ENCODE data around the gene TSR3.

The TSR3 gene

DNA sequence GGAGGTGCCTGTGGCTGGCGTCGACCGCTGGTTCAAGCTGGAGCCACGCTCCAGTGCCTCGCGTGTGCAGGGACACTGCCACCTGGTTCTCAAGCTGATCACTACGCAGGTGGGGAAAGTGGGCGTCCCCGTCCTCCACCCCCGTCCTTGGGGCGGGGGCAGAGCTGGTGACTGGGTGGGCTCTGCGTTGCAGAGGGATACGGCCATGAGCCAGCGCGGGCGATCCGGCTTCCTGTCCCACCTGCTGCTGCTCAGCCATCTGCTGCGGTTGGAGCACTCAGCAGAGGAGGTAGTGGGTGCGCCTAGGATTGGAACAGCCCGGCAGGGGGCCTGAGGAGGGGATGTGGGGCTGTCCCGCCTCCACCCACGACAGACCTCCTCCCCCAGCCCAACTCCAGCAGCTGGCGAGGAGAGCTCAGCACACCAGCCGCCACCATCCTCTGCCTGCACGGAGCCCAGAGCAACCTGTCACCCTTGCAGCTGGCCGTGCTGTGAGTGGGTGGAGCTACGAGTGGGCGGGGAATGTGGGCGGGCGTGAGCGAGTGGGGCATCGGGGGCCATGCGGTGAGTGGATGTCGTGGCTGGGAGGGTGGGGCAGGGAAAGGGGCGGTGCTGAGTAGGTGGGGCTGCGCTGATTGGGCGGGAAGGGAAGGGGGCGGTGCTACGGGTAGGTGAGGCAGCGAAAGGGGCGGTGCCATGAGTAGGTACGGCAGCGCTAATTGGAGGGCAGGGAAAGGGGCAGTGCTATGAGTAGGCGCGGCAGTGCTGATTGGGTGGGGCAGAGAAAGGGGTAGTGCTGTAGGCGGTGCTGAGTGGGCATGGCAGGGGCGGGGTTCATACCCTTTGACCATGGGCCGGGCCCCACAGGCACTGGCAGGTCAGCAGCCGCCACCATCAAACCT is 8.9 kb downstream of the TSR3 start:
- peak; percentile 100 for DNase-seq (ENCODE audit: low spot score)
- TF ChIP-seq, protein P1, sequence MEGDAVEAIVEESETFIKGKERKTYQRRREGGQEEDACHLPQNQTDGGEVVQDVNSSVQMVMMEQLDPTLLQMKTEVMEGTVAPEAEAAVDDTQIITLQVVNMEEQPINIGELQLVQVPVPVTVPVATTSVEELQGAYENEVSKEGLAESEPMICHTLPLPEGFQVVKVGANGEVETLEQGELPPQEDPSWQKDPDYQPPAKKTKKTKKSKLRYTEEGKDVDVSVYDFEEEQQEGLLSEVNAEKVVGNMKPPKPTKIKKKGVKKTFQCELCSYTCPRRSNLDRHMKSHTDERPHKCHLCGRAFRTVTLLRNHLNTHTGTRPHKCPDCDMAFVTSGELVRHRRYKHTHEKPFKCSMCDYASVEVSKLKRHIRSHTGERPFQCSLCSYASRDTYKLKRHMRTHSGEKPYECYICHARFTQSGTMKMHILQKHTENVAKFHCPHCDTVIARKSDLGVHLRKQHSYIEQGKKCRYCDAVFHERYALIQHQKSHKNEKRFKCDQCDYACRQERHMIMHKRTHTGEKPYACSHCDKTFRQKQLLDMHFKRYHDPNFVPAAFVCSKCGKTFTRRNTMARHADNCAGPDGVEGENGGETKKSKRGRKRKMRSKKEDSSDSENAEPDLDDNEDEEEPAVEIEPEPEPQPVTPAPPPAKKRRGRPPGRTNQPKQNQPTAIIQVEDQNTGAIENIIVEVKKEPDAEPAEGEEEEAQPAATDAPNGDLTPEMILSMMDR (IDR thresholded peaks at IDR 0.05; ENCODE audit: borderline replicate concordance, control extremely low read depth, extremely low read depth, insufficient read depth, missing control alignments) = no peak
- in situ Hi-C loops (cut with MboI; ENCODE audit: low sequenced_read_pairs, unreplicated experiment) = no loop called here

DNA sequence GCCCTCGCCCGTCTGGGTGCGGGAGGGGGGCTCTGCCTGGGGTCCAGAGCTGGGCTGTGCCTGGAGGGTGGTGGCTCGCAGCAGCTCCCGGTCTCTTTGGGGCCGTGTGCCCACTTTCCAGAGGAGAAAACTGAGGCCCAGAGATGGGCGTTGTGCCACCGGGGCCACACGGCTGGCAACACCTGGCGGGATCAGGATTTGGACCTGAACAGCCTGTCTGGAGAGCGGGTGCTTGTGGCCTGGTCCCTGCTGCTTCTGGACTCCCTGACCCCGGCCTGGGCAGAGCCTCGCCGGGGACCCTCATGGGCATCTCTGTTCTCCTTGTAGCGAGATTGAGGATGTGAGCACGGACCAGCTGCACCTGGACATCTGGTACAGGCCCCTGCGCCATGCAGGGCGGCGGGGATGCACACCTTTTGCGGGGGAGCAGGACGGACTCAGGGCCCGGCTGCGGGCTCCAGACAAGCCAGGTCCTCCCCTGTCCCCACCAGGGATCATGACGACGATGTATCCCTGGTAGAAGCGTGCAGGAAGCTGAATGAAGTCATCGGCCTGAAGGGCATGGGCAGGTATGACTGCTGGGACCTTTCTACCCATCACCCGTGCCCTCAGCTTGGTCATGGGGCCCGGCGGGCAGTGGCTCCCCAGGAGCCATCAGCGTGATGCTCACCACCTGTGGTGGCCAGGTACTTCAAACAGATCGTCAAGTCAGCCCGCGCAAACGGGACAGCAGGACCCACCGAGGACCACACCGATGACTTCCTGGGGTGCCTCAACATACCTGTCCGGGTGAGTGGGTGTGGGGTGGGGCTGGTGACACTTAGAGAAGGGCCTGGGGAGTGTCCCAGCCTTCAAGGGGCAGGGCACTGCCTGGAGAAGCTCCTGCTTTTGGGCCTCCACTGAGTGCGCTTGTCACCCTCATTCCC is 9.9 kb downstream of the TSR3 start:
- TF ChIP-seq, protein P1 (IDR thresholded peaks at IDR 0.05; ENCODE audit: borderline replicate concordance, control extremely low read depth, extremely low read depth, insufficient read depth, missing control alignments) = no peak
- DNase-seq (ENCODE audit: low spot score) = no peak
- in situ Hi-C loops (cut with MboI; ENCODE audit: low sequenced_read_pairs, unreplicated experiment) = no loop called here

DNA sequence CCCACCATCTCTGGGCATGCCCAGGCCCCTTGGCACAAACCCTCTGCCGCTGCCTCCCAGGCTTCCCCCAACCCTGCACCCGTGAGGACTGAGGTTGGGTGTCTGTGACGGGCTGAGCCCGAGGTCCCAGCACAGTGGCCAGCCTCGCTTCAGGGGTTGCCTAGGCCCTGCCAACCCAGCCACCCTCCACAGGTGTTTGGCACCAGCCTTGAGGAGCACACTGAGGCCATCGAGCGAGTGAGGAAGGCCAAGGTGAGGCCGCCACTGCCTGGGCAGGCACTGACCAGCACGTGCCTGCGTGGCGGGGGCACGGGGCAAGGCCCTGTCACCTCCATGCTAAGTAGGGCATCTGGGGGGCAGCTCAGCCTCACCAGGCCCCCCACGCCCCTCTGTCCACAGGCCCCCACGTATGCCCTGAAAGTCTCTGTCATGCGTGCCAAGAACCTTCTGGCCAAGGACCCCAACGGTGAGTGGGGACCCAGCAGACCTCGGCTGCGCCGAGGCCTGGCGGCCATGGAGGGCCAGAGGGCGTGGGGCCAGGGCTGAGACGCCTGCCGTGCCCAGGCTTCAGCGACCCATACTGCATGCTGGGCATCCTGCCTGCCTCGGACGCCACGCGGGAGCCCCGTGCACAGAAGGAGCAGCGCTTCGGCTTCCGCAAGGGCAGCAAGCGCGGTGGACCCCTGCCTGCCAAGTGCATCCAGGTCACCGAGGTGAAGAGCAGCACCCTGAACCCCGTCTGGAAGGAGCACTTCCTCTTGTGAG is 10.8 kb downstream of the TSR3 start:
- TF ChIP-seq, protein P1 (IDR thresholded peaks at IDR 0.05; ENCODE audit: borderline replicate concordance, control extremely low read depth, extremely low read depth, insufficient read depth, missing control alignments) = no peak
- in situ Hi-C loops (cut with MboI; ENCODE audit: low sequenced_read_pairs, unreplicated experiment) = no loop called here
- no peak for DNase-seq (ENCODE audit: low spot score)

DNA sequence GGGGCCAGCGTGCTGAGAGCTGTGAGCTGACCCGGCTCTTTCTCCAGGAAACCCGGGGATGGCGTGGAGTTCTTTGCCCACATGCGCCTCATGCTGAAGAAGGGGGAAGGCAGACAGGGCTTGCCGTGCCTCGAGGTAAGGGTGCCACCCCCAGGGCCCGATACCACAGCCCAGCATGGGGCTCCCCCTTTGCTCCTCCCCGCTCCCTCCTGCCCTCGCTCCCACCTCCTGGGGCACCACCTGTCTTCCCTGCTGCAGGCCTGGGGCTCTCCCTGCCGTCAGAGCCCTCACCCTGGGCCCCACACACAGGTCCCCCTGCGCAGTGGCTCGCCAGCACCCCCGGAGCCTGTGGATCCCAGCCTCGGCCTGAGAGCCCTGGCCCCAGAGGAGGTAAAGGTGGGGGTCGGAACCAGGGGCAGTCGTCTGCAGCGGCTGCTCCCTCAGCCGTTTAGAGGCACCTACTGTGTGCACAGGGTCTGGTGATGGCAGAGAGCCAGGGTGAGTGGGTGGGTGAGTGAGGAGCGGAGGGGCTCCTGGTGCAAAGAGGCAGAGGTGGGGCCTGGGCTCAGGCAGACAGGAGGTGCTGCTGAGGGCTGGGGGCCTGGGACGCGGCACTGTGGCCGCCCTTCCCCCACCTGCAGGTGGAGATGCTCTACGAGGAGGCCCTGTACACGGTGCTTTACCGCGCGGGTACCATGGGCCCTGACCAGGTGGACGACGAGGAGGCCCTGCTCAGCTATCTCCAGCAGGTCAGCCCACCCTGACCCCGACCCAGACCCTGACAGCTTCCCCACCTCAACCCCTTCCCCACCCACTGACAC is 12.6 kb downstream of the TSR3 start:
- TF ChIP-seq, protein P1 (IDR thresholded peaks at IDR 0.05; ENCODE audit: borderline replicate concordance, control extremely low read depth, extremely low read depth, insufficient read depth, missing control alignments) = no peak
- in situ Hi-C loops (cut with MboI; ENCODE audit: low sequenced_read_pairs, unreplicated experiment) = no loop called here
- no peak for DNase-seq (ENCODE audit: low spot score)

DNA sequence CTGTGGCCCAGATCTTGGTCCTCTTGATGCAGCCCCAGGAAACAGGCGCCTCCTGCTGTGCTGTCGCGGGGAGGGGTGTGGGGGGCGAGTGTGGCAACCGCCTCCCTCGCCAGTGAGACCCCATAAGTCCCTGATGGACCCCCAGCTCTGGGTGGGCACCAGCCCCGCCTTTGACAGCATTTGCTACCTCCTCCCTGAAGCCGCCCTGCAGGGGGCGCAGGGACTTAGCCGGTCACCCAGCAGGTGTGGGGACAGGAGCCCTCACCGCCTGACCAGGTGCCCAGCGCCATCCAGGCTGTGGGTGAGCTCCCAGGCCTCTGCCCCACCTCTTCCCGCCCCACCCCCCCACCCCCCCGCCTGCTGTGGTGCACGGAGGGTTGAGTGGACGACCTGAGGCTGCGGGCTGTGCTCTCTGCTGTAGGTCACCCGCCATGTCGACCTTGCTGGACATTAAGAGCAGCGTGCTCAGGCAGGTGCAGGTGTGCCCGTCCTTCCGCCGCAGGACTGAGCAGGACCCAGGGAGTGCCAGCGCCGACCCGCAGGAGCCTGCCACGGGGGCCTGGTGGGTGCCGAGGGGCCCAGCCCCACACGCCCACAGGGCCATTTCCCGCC is 13.5 kb downstream of the TSR3 start:
- TF ChIP-seq, protein P1 (IDR thresholded peaks at IDR 0.05; ENCODE audit: borderline replicate concordance, control extremely low read depth, extremely low read depth, insufficient read depth, missing control alignments) = peak; percentile 26
- DNase-seq (ENCODE audit: low spot score) = no peak
- in situ Hi-C loops (cut with MboI; ENCODE audit: low sequenced_read_pairs, unreplicated experiment) = no loop called here

Measured in GM13976 (cell line).